IPS-11a (cell line): ENCODE measurements around the gene ITSN1.

ENCODE experiments used
- H3K4me3 ChIP-seq: one replicate; pipeline ENCODE4 v1.5.1; 2013; ENCODE audit warnings: low read depth, low read length, control low read depth

The ITSN1 gene

DNA sequence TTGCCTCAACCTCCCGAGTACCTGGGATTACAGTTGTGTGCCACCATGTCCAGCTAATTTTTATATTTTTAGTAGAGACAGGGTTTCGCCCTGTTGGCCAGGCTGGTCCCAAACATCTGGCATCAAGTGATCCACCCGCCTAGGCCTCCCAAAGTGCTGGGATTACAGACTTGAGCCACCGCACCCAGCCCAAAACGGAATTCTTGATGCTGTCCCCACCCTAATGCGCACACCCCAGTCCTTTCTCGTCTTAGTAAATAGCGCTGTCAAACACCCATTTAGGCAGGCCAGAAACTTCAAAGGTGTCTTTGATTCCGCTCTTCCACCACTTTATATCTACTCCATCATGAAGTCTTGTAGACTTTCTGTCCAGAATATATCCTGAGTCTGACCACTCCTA is 35.1 kb downstream of the ITSN1 start:
- H3K4me3 ChIP-seq, result no peak overlapping the region

DNA sequence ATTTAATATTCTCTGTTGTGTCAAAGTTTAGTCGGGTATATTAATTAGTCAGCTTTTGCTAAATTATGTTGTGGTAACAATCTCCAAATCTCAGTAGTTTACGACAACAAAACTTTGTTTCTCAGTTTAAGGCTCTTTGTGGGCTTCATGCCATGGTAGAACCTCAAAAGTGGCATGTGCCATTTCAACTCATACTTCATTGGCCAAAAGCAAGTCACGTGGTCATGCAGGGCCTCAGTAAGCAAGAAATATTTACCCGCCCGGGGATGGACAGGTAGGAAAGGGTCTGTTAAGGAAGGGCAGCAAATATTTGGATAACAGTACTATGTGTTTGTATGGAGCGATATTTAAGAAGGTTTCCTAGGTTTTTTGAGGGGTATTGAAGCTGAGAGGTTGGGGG is 38.6 kb downstream of the ITSN1 start:
- no peak overlapping the region for H3K4me3 ChIP-seq

DNA sequence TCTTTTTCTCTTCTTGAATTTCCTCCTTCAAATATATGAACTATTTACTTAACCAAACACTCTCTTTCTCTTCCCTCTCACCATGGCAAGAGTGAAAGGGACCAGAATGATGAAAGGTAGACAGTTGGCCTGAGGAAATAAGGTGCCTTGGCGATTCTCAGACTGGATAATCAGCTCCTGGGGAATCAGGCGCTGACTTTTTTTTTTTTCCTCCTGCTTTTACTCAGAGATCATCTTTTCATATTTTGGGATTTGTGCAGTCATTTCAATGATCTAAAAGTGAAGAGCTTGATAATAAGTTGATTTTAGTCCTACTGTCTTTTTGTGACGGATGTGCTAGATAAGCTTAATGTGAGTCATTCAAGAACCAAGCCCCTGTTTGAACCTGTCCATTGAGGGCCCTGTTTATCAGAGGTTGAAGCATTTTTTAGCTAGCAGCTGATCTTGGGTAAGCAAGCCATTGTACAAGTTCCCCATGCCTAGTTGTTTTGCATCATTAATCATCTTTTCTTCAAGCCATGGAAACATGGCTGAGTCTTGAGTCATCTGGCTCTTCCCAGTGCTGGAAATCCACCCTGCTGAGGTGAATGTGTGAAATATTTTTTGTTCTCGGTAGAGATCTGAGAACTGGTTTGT is 40.8 kb downstream of the ITSN1 start:
- H3K4me3 ChIP-seq, result no peak overlapping the region

DNA sequence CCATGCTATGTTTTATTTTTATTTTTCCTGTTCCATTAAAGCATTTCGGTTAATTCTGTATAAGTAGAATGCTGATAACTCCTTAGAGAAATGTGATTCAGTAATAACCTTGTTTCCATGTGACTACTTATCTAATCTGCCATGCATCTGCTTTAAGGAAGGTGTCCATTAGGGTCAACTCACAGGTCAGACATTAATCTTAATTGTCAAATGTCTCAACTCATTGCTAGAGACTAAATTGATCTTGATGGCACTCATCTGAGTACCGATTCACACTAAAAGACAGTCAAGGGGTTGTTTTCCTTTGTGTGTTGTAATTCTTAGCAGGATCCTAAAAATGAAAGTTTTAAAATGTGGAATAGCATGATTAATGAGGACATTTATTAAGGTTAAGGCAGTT is 41.8 kb downstream of the ITSN1 start:
- no peak overlapping the region for H3K4me3 ChIP-seq

DNA sequence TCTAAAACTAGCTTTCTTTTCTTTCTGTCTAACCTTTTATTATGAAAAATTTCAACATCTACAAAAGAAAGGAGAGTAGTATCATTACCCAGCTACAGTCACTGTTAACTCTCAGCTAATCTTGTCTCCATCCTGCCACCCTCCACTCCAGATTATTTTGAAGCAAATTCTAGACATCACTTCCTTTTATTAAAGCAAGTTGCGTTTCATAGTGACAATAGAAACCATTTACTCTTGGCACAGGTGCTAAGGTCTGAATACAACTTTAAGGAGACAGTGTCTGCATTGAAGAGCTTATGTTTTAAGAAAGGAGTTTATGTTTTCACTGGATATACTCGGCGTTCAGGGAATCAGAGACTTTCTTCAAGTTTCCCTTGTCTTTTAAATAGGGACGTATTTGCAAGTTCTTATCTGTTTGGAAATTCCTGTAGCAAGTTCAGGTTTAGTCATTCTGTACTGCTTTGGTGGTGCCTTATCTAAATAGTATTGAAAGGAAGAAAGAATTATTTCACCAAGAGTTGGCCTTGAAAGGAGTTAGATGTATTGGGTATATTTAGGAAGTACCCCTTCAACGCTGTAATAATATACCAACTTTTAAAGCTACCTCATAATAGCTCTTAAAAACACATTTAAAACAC is 42.7 kb downstream of the ITSN1 start:
- H3K4me3 ChIP-seq, result no peak overlapping the region

DNA sequence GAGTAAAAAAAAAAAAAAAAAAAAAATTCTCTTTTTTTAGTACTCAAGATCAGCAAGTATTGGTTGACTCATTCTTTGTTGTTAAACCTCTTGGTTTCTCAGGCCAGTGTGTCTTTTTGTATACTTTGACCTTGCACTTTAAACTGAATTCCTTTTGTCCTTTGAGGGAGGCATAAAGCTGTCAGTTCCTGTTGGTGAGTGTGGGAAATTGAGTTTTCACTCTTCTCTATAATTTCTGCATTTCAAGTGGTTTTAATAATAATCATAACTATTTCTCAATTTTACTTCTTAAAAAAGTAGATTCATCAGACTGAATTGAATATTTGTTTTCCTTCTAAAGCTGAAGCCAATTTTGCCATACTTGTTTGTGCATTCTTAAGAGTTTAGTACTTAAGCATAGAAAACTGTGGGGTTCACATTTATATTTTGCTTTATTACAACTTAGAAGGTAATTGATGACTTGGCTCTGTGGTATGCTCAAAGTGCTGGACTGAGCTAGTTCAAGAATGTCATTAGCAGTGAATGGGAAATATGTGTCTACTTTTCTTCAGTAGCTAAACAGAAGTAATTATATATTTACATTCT is 43.4 kb downstream of the ITSN1 start:
- H3K4me3 ChIP-seq, result no peak overlapping the region

DNA sequence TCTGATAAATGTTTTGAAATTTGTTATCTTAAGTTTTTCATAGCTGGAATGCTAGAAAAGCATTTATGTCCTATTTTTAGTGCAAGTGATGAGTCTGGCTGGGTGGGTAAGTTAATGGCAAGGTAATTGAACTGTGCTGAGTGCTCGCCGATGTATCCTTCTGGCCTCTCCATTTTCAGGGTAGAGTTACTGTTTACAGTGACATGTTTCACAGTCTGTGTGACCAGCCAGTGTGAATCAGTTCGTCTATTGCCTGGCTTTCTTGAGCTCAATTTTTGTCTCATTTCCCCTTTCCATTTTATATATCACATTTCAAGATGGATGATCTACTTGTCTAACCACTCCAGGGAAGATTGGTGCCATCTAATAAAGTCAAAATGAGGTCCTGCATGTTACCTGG is 44.1 kb downstream of the ITSN1 start:
- no peak overlapping the region for H3K4me3 ChIP-seq

DNA sequence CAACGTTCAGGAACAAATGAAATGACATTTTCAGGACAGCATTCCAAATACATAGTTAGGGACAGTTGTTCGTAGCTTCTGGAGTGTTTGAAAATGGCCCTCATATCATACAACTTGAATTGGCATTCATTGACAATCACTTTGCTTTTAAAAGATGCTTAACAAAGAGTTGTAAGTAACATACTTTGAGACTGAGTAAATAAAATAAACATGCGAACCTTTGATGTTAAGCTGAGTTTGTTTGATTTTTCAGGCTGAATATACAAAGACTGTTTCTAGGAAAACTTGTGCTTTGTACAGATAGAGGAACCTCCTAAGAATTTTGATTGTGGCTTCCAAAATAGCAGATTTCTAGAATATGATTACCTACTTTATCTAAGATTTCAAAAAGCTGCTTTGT is 45.3 kb downstream of the ITSN1 start:
- H3K4me3 ChIP-seq, result no peak overlapping the region

DNA sequence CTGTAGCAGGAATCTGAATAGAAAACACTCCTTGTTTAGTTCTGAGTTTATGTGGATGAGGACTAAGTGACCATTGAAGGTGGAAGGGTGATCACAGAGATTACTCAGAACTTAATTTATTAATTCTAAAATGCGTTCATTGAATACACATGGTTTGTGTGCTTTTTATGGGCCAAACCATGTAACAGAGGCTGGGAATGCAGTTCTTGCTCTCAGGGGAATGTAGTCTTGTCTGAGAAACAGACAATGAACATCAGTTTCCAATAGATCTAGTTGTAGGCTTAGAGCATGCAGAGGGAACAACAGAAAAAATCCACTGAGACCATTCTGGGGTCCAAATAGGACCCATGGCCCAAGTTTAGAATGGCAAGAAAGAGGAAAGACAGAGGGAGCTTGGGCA is 46.1 kb downstream of the ITSN1 start:
- H3K4me3 ChIP-seq, result no peak overlapping the region

DNA sequence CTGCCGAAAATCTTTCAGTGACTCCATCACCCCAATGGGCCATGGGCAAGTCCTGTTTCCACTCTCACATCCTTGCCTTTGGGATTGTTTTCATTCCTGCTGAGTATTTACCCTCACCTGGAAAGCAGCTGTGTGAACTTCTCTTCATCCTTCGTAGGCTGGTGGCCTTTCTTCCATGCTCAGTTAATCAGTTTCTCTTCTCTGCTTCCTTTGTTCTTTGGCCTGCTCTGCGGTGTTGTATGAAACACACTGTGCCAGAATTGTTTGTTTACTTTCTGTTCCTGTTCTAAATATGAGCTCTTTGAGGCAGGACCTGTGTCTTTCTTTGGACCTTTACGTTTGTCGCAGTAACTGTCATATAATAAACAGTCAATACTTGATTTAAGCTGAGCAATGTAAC is 48.6 kb downstream of the ITSN1 start:
- H3K4me3 ChIP-seq, result no peak overlapping the region

DNA sequence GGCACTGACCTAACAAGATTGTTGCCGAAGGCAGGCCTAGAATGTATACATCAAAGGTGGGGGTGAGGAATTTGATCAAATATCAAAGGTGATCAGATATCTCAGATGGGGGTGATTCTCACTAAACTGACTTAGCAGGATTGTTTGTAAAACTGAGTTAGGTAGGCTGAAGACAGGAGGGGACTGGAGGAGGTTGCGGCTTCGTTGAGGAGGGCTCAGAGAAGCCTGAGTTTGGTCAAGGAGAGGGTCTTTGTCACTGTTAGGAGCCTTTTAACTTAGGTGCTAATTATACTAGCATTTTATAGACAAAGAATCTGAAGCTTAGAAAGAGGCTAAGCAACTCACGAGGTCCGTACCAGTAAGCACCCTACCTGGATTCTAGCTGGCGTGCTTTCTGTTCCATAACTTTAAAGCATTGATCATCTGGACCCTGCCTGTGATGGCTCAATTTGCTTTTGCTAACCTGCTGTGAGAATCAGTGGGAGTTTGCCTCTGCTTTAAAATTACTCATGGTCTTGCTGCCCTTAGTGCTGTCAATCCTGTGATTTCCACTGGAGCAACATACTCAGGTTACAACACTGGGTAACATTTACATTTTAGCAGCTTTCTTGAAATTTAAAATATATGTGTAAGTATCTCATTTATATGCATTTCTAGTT is 49.8 kb downstream of the ITSN1 start:
- no peak overlapping the region for H3K4me3 ChIP-seq

DNA sequence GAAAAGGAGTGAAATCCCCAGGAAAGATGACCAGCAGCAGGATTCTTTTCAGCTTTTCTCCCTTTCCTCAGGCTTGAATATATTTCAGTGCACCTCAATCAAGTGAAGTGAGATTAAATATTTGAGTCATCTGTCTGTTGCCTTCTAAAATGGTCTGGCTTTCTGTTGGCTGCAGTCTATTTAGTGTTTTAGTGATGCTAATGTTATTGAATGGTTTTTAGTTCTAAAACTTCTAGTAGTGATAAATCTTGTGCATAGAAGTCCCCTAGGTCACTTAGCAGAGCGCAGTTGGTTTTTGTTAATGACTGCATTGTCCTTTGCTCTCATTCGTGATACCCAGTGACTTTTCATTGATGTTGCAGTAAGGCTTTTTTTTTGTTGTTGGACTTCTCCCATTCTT is 53.5 kb downstream of the ITSN1 start:
- H3K4me3 ChIP-seq, result no peak overlapping the region

DNA sequence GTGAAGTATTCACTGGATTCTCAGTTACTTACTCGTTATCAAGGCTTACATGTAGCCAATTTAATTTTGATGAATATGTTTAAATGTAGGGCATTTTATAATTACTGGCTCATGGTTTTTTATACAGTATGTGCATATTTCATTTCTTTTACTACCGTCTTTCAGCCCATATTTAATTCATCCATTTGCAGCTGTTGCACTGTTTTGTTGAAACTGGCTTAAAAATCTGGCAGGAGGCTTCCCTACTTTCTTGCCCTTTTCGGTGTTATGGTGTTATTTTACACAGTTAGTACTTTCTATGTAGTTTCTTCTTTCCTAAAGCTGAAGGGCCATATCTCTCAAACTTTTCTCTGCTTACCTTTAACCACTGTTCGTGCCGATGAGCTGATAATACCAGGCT is 54.2 kb downstream of the ITSN1 start:
- H3K4me3 ChIP-seq, result no peak overlapping the region

DNA sequence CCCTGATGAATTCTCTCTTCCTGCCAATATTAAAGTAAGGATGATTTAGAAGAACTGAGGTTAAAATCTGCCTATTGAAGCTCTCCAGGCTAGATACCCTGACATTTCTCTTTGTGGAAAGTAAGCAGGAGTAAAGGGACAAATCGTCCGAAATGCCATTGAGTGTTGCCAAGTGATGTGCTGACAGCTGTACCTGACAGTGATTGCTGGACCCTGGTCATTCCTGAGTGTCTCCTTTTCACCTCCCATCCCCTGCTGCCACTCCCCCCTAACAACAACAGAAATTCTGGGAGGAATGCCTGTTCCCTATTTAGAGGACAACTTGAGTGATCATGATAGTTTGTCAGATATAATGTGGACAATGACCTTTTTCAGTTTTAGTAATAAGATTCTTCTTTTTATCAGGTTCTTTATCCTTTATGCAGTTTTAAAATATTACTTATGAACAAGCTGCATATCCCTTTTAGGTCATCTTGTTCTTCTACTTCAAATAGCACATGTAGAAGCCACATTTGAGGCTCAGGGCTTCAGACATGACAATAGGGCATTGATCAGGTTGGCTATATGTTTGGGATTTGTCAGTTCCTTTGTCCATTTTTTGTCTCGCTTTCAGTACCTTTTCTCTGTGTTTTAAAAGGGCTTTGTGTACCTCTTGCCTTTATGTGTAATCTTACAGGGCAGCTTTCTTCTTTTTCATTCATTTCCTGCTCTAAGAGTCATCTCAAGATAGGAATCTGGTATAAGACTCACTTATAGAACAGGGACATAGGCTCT is 56.0 kb downstream of the ITSN1 start:
- no peak overlapping the region for H3K4me3 ChIP-seq

DNA sequence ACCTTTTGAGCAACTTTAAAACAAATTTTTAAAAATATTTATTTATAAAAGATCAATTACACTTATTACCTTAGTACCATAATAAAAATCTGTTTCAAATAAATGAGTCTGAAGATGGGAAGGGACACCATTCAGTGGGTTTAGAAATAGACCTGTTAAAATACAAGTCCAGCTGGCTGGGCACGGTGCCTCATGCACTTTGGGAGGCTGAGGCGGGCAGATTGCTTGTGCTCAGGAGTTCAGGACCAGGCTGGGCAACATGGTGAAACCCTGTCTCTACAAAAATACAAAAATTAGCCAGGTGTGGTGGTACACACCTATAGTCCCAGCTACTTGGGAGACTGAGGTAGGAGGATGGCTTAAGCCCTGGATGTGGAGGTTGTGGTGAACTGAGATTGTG is 57.0 kb downstream of the ITSN1 start:
- no peak overlapping the region for H3K4me3 ChIP-seq

DNA sequence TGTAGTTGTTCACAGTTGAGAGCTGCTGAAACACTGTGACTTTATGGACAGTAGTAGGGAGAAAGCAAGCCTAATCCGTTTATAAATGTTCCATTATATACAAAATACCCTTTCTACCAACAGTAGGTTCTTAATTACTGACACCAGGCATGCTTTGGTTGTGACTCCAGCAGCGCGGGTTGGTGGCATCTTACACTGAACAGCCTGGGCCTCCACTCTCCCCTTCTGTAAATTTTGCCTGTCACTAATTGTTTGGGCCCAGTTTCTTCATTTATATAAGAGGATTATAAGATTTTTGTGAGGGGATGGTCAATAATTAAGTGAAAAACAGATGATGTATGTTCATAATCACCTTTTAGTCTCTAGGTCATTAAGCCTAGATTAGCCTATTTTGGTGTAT is 58.2 kb downstream of the ITSN1 start:
- H3K4me3 ChIP-seq, result no peak overlapping the region

DNA sequence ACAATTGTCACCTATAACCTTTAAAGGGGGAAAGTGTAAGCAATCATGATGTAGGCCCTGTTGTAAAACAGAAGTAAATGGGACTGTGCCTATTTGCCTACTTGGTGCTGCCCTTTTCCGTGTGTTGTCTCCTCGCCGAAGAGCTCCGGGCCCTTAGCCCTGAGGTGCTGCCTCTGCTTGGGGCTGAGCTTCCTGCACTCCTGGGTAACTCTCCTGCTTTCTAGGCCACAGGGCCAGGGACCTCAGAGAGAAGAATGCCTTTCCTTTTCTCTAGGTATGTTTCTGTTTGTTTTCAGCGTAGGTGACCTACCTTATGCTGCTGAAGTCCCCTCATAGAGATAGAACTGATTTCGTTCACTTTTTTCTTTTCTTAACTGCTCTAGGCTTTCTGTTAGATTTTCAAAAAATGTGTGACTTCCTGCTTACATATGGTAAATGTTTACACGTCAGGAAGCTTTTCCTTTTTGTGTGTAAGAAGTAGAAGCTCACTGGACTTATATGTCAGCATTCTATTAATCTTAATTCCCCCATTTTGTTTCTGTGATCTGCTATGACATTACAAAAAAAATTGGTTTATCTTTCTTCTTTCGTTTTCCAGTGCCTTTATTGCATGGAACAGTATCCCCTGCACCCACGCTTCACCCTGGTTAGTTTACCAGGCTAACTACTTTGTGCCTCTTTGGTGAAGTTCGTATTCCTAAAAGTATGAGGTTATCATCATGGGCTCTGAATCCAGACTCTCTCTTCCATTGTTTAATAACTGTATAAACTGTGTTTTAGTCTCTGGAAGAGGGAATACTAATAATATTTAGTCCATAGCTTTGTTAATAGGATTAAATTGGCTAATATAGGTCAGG is 61.7 kb downstream of the ITSN1 start:
- no peak overlapping the region for H3K4me3 ChIP-seq

DNA sequence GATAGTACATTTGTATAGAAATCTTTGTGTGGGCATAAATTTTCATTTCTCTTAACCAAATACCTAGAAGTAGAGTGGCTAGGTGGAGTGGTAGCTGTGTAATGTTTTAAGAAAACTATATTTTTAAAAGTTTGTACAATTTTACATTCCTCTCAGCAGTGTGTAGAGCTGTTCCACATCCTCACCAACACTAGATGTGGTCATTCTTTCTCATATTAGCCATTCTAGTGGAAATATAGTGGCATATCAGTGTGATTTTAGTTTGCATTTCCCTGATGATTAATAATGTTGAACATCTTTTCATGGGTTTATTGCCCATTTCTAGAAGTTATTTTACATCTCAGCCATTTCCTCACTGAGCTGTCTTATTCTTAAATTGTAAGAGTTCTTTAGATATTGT is 65.5 kb downstream of the ITSN1 start:
- no peak overlapping the region for H3K4me3 ChIP-seq

DNA sequence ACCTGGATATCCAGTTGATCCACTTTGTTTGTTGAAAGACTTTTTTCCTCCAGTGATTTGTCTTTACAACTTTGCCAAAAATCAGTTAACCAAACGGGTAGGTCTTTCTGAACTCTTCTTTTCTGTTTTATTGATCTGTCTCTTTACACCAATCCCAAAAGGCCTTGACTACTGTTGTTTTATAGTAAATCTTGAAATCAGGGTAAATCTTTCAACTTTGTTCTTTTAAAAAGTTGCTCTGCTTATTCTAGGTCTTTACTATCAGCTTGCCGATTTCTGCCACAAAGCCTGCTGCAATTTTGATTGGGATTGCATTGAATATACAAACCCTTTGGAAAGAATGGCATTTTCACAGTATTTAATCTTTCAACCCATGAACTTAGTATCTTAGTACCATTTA is 66.6 kb downstream of the ITSN1 start:
- no peak overlapping the region for H3K4me3 ChIP-seq

DNA sequence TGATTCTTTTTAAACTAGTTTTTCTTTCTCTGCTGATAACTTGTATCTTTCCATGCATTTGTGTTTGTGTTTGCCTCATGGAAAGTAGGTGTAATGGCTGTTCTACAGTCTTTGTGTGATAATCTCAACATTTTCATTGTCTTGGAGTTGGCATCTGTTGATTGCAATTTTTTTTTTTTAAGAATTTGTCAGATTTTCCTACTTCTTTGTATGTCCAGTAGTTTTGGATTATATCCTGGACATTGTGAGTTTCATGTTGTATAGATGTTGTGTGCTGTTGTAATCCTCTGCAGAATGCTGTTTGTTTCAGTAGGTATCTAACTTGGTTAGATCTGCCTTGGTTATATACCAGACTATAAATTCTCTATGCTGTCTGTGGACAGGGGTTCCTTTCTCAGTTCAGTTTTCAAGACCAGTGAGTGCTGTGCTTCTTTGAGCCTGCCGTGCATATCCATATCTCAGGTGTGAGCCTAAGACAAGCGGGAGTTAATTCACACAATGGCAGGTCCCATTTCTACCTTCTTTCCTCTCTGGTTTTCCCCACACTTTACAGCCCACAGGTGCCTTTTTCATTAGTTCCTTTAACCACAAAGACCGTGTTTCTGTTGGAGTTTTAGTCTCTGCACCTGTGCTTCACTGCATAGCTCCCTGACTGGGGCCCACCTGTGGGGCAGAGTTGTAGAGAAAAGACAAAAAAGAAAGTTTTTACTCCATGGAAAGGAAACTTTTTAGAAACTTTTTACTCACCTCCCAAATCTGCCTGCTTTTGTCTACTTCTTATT is 69.9 kb downstream of the ITSN1 start:
- H3K4me3 ChIP-seq, result no peak overlapping the region
